ENCODE measurements around the gene TTC19. TPM values are rescaled to one million over a fixed set of nuclear protein-coding genes. Genes with fewer than 3 reads are reported as not detected.
A peak's percentile ranks its signal among the peaks of the same experiment; 100 is the strongest.

The TTC19 gene
- total RNA-seq, 4 donors from 2014 or later: 31.0 to 56.4 (median 41.8) TPM

DNA sequence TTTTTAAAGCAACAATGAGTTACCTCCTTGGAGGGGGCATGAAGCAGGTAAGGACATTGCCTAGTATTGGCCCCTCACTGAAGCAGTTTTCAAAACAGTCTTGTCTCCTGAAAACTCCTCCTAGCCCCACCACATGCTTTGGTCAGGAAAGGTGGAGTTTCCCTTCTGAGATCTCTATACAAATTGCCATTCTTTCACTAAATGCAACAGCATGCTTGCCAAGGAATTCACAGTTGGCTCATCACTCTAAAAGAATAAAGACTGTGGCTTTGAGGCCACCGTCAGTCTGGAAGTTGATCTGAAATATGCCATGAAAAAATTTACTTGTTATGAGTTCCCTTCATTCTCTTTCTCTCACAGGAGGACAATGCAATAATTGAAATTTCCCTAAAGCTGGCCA is 4.2 kb downstream of the TTC19 start:
- H3K27ac ChIP-seq: peak overlapping the region in 3 of 4 donors; percentile 42 to 59 (median 56)
- no peaks in the 10 kb centered on the region for H3K9me3 ChIP-seq
- intact Hi-C loops (cut with DNase I; ENCODE audit: low total_unique reads) (loop anchor here (10.0 kb wide), 1 partner anchor 351 kb away; the partner anchor contains the start of gene CENPV), in situ Hi-C loops (cut with MboI; ENCODE audit: low sequenced_read_pairs in 4 of 4) (no loop called here)
- DNase-seq (no peak), ATAC-seq (no peak)
- H3K4me1 ChIP-seq: peaks cover 11 to 16% of the 10 kb centered on the region in 2 donors
- no peaks in the 10 kb centered on the region for H3K27me3 ChIP-seq
- no peak overlapping the region for H3K4me3 ChIP-seq
- peaks cover 0 to 79% of the 10 kb centered on the region in 2 donors for H3K36me3 ChIP-seq
- TF ChIP-seq, protein P1, sequence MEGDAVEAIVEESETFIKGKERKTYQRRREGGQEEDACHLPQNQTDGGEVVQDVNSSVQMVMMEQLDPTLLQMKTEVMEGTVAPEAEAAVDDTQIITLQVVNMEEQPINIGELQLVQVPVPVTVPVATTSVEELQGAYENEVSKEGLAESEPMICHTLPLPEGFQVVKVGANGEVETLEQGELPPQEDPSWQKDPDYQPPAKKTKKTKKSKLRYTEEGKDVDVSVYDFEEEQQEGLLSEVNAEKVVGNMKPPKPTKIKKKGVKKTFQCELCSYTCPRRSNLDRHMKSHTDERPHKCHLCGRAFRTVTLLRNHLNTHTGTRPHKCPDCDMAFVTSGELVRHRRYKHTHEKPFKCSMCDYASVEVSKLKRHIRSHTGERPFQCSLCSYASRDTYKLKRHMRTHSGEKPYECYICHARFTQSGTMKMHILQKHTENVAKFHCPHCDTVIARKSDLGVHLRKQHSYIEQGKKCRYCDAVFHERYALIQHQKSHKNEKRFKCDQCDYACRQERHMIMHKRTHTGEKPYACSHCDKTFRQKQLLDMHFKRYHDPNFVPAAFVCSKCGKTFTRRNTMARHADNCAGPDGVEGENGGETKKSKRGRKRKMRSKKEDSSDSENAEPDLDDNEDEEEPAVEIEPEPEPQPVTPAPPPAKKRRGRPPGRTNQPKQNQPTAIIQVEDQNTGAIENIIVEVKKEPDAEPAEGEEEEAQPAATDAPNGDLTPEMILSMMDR (IDR thresholded peaks at IDR 0.05 in 4 of 5, conservative IDR thresholded peaks at IDR 0.05 in 1 of 5): no peak
- no peak for TF ChIP-seq POLR2A (IDR thresholded peaks at IDR 0.05)

DNA sequence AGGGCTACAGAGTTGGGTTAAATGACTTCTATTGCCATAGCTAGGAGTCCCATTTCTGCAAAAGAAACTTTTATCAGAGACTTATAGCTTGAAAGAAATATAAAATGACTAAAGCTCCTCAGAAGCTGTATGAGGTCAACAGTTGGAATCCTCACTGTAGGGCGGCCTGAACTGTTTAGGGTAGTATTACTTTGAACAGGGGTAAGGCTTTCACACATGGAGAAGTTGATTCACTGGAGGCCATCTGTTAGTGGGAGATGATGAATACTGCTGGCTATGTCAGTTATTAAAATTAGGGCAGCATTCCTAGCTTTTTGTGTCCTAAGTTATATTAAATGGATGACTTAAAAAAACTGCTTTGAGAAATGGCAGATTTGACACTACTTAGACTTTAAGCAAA is 6.0 kb downstream of the TTC19 start:
- no peaks in the 10 kb centered on the region for H3K27me3 ChIP-seq
- peaks cover 8 to 13% of the 10 kb centered on the region in 2 donors for H3K4me1 ChIP-seq
- intact Hi-C loops (cut with DNase I; ENCODE audit: low total_unique reads) (loop anchor here (10.0 kb wide), 1 partner anchor 349 kb away; the partner anchor contains the start of gene CENPV), in situ Hi-C loops (cut with MboI; ENCODE audit: low sequenced_read_pairs in 4 of 4) (no loop called here)
- no peak for TF ChIP-seq POLR2A (IDR thresholded peaks at IDR 0.05)
- TF ChIP-seq, protein P1 (IDR thresholded peaks at IDR 0.05 in 4 of 5, conservative IDR thresholded peaks at IDR 0.05 in 1 of 5): no peak
- DNase-seq: no peak
- ATAC-seq: no peak
- peak overlapping the region in 2 of 4 donors; percentile 56 to 59 for H3K27ac ChIP-seq
- no peaks in the 10 kb centered on the region for H3K9me3 ChIP-seq
- peaks cover 0 to 92% of the 10 kb centered on the region in 2 donors for H3K36me3 ChIP-seq
- H3K4me3 ChIP-seq: no peak overlapping the region

DNA sequence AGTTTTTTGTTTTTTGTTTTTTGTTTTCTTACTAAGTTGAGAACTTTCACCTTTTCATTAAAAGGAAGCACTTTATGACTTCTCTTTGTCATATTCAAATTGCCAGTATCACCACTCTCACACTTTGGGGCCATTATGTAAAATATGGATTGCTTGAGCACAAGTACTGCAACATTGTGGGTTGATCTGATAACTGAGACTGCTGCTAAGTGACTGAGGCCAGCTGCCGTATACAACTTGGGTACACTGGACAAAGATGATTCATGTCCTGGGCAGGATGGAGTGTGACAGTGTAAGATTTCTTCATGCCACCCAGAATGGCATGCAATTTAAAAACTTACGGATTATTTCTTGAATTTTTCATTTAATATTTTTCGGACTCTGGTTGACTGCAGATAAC is 7.8 kb downstream of the TTC19 start:
- Histone ChIP-seq H3K9me3 (no peaks in the 10 kb centered on the region), H3K36me3 (peaks cover 0 to 80% of the 10 kb centered on the region in 2 donors), H3K27ac (peak overlapping the region; percentile 2 to 49 (median 40)), H3K4me3 (no peak overlapping the region), H3K27me3 (no peaks in the 10 kb centered on the region), H3K4me1 (peaks cover 0 to 7% of the 10 kb centered on the region in 2 donors)
- intact Hi-C loops (cut with DNase I; ENCODE audit: low total_unique reads) (loop anchor here (10.0 kb wide), 1 partner anchor 347 kb away; the partner anchor contains the start of gene CENPV), in situ Hi-C loops (cut with MboI; ENCODE audit: low sequenced_read_pairs in 4 of 4) (no loop called here)
- DNase-seq: no peak
- TF ChIP-seq, protein P1 (IDR thresholded peaks at IDR 0.05 in 4 of 5, conservative IDR thresholded peaks at IDR 0.05 in 1 of 5): no peak
- TF ChIP-seq POLR2A (IDR thresholded peaks at IDR 0.05): no peak
- ATAC-seq: peak; percentile 69 to 71

DNA sequence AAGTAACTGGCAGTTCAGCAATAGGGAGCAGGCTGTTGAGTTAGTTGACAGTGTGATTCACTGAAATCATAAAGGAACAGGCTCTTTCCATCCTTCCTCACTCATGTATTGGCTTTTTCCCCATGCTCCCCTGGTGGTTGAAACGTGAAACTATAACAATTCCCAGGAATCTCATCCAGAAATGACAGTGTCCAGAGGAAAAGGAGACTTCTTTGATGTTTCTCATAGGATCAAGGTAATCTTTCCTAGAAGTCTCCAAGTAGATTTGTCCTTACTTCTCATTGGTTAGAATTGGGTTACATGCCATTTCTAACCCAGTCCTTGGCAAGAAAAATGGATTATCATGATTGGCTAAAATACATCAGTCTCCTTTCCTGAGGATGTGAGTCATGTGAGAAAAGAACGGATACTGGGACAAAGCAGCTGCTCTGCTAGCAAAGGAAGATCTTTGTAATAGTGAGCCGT is 14.4 kb downstream of the TTC19 start:
- Histone ChIP-seq H3K9me3 (no peaks in the 10 kb centered on the region), H3K27ac (peak overlapping the region; percentile 17 to 46 (median 38)), H3K27me3 (no peaks in the 10 kb centered on the region), H3K4me3 (no peak overlapping the region), H3K36me3 (peaks cover 0 to 25% of the 10 kb centered on the region in 2 donors), H3K4me1 (peaks cover 7 to 12% of the 10 kb centered on the region in 2 donors)
- DNase-seq: no peak
- TF ChIP-seq, protein P1 (IDR thresholded peaks at IDR 0.05 in 4 of 5, conservative IDR thresholded peaks at IDR 0.05 in 1 of 5): peak; percentile 15 to 46 (median 21)
- no peak for TF ChIP-seq POLR2A (IDR thresholded peaks at IDR 0.05)
- ATAC-seq: peak in 1 of 2 donors; percentile 28
- in situ Hi-C loops (cut with MboI; ENCODE audit: low sequenced_read_pairs in 4 of 4) (no loop called here), intact Hi-C loops (cut with DNase I; ENCODE audit: low total_unique reads) (no loop called here)

All from gastrocnemius medialis (tissue), 4 donors.